T-cell (primary cell): ENCODE measurements around the gene TMEM86B. TPM values are rescaled to one million over a fixed set of nuclear protein-coding genes. Genes with fewer than 3 reads are reported as not detected.
"Not testable (repeated sequence)": the region's sequence is repeated elsewhere in the genome, so short reads cannot be mapped to it uniquely, and the experiment has no call there.

Source experiments
- ATAC-seq, 4 experiments: fragments of 200-7000 bp in 3 of 4; fragments of 150-1000 bp in 1 of 4; cut with Tn5 transposase; replicated peaks in 1 of 4; 1 replicate in 3 of 4; 2 replicates in 1 of 4; pipeline ENCODE4 v1.10.0; 2021; ENCODE audit warnings: moderate library complexity in 3 of 4, mild to moderate bottlenecking in 2 of 4, moderate number of reproducible peaks in 1 of 4
- CTCF ChIA-PET, 2 donors: fragments of 300-600 bp; sonication (Branson Sonifier 250); formaldehyde crosslinking; loops; one replicate each; lab custom pipeline; 2022; ENCODE audit warnings: antibody characterized with exemption in 2 of 2; lab: Charles Lee
- POLR2A ChIA-PET, 2 donors: fragments of 300-600 bp; sonication (Branson Sonifier 250); formaldehyde crosslinking; loops; one replicate each; lab custom pipeline; 2022; ENCODE audit warnings: antibody characterized with exemption in 2 of 2; lab: Charles Lee
- DNase-seq, 35 experiments: peaks; one replicate each; pipeline versions ENCODE4 v3.0.0 to v3.0.0-alpha.2; 2013 to 2023
- H3K27ac ChIP-seq: one replicate; pipeline ENCODE4 v1.5.1; 2013; ENCODE audit warnings: low read length
- H3K27me3 ChIP-seq, 2 experiments: replicated peaks in 1 of 2; 1 replicate in 1 of 2; 2 replicates in 1 of 2; pipeline versions ENCODE4 v1.6.1 to v1.7.0; 2013; ENCODE audit warnings: low read length in 1 of 2, mixed read lengths in 1 of 2; ENCODE audit not compliant: control insufficient read depth in 2 of 2, insufficient read depth in 2 of 2; ENCODE audit errors: extremely low read depth in 1 of 2
- H3K36me3 ChIP-seq, 2 donors: 1 replicate in 1 of 2; 2 replicates in 1 of 2; pipeline versions ENCODE4 v1.6.1 to v1.7.0; 2013; ENCODE audit warnings: low read length in 1 of 2; ENCODE audit not compliant: control insufficient read depth in 2 of 2, insufficient read depth in 1 of 2; ENCODE audit errors: extremely low read depth in 1 of 2
- H3K4me1 ChIP-seq, 2 experiments: 1 replicate in 1 of 2; 2 replicates in 1 of 2; pipeline versions ENCODE4 v1.6.1 to v1.7.0; 2013; ENCODE audit warnings: low read length in 2 of 2, mixed read lengths in 1 of 2; ENCODE audit not compliant: insufficient read depth in 2 of 2, control insufficient read depth in 1 of 2; ENCODE audit errors: extremely low read depth in 1 of 2
- H3K4me3 ChIP-seq, 2 donors: 1 replicate in 1 of 2; 2 replicates in 1 of 2; pipeline versions ENCODE4 v1.5.1 to v1.7.0; 2013; ENCODE audit warnings: mild to moderate bottlenecking in 2 of 2, low read length in 1 of 2, moderate library complexity in 1 of 2; ENCODE audit not compliant: control insufficient read depth in 1 of 2; ENCODE audit errors: extremely low read depth in 1 of 2
- H3K9me3 ChIP-seq: 2 replicates; pipeline ENCODE4 v1.7.0; 2013
- H3K27ac Mint-ChIP-seq, 2 donors: one replicate each; pipeline ENCODE4 v1.8.0; 2020 to 2021; ENCODE audit warnings: mild to moderate bottlenecking in 2 of 2, mixed read lengths in 2 of 2
- H3K27me3 Mint-ChIP-seq, 2 donors: one replicate each; pipeline ENCODE4 v1.8.0; 2021 to 2022; ENCODE audit warnings: mixed read lengths in 2 of 2
- H3K36me3 Mint-ChIP-seq: one replicate; pipeline ENCODE4 v1.8.0; 2021; ENCODE audit warnings: mixed read lengths
- H3K4me1 Mint-ChIP-seq, 3 donors: one replicate each; pipeline ENCODE4 v1.8.0; 2020 to 2022; ENCODE audit warnings: mixed read lengths in 3 of 3, mild to moderate bottlenecking in 1 of 3
- H3K4me3 Mint-ChIP-seq, 3 donors: one replicate each; pipeline ENCODE4 v1.8.0; 2020 to 2022; ENCODE audit warnings: mild to moderate bottlenecking in 3 of 3, mixed read lengths in 3 of 3, moderate library complexity in 3 of 3
- H3K9me3 Mint-ChIP-seq, 3 donors: one replicate each; pipeline ENCODE4 v1.8.0; 2020 to 2022; ENCODE audit warnings: mixed read lengths in 3 of 3
- WGBS: methylation state at CpG from one replicate; pipeline ENCODE4 v1.1.5; 2013; ENCODE audit warnings: missing lambda C conversion rate; ENCODE audit not compliant: insufficient coverage; 5-methylcytosine and 5-hydroxymethylcytosine counted together
- total RNA-seq, 35 experiments: library from RNA in 6 of 35; stranded (reverse) in 6 of 35; fragments of 120-200 nt in 1 of 35; gene quantifications; one replicate each; pipeline versions ENCODE4 v1.2.1 to v1.2.4 and lab custom pipeline; 2013 to 2026

TMEM86B gene
- total RNA-seq, 5 donors from 2014 or later (not counting 1 experiment from before 2014, with no cell fraction given) = 10.6 to 22.4 (median 18.2) TPM

- H3K27me3 ChIP-seq = no peaks in the 10 kb centered on the region
- no peaks in the 10 kb centered on the region for H3K4me1 ChIP-seq
- no peak for ATAC-seq
- ChIA-PET POLR2A (no interaction called here), CTCF (no interaction called here)
- Mint-ChIP-seq H3K27ac (peak overlapping the region in 1 of 2 donors; percentile 35), H3K36me3 (peaks cover 33% of the 10 kb centered on the region), H3K4me1 (peaks cover 0 to 3% (median 0%) of the 10 kb centered on the region in 3 donors), H3K9me3 (peaks cover 0 to 10% (median 2%) of the 10 kb centered on the region in 3 donors), H3K4me3 (no peak overlapping the region), H3K27me3 (no peaks in the 10 kb centered on the region)
- no peaks in the 10 kb centered on the region for H3K9me3 ChIP-seq
- WGBS = 84% methylated on average over 3 of the region's 7 CpGs
- H3K36me3 ChIP-seq = peaks cover 21 to 48% of the 10 kb centered on the region in 2 donors
- H3K4me3 ChIP-seq = no peak overlapping the region
- DNase-seq = no peak
- H3K27ac ChIP-seq = no peak overlapping the region
Observed at GRCh38 chr19:55225415-55225958, 3.1 kb downstream of the TMEM86B start.

GRCh38 chr19:55224679-55225414 lies 3.7 kb downstream of the TMEM86B start:
- H3K4me1 Mint-ChIP-seq, H3K27me3 ChIP-seq, DNase-seq, H3K9me3 ChIP-seq, H3K27ac Mint-ChIP-seq, H3K27me3 Mint-ChIP-seq, POLR2A ChIA-PET, H3K4me1 ChIP-seq, ATAC-seq, CTCF ChIA-PET, H3K4me3 Mint-ChIP-seq, H3K27ac ChIP-seq, H3K4me3 ChIP-seq: not testable (repeated sequence)
- Mint-ChIP-seq H3K36me3 (peaks cover 33% of the 10 kb centered on the region), H3K9me3 (peaks cover 0 to 13% (median 2%) of the 10 kb centered on the region in 3 donors)
- 94% methylated on average over 7 of the region's 11 CpGs for WGBS
- H3K36me3 ChIP-seq = peaks cover 20 to 42% of the 10 kb centered on the region in 2 donors

GRCh38 chr19:55224038-55224665 lies 4.4 kb downstream of the TMEM86B start:
- no peaks in the 10 kb centered on the region for H3K9me3 ChIP-seq
- ChIA-PET CTCF (no interaction called here), POLR2A (no interaction called here)
- no peak for DNase-seq
- Mint-ChIP-seq H3K4me1 (peaks cover 0 to 3% (median 0%) of the 10 kb centered on the region in 3 donors), H3K27ac (no peak overlapping the region), H3K36me3 (peaks cover 31% of the 10 kb centered on the region), H3K4me3 (no peak overlapping the region), H3K9me3 (peaks cover 0 to 13% (median 2%) of the 10 kb centered on the region in 3 donors), H3K27me3 (no peaks in the 10 kb centered on the region)
- ATAC-seq = peak in 2 of 4 experiments; percentile 11 to 20
- peaks cover 18 to 35% of the 10 kb centered on the region in 2 donors for H3K36me3 ChIP-seq
- no peaks in the 10 kb centered on the region for H3K27me3 ChIP-seq
- 83% methylated on average over 22 of the region's 26 CpGs for WGBS
- no peaks in the 10 kb centered on the region for H3K4me1 ChIP-seq
- no peak overlapping the region for H3K4me3 ChIP-seq
- no peak overlapping the region for H3K27ac ChIP-seq

- DNase-seq (no peak), ATAC-seq (no peak)
- ChIA-PET POLR2A (no interaction called here), CTCF (no interaction called here)
- peaks cover 18 to 29% of the 10 kb centered on the region in 2 donors for H3K36me3 ChIP-seq
- no peak overlapping the region for H3K27ac Mint-ChIP-seq
- peaks cover 29% of the 10 kb centered on the region for H3K36me3 Mint-ChIP-seq
- H3K4me3 ChIP-seq = no peak overlapping the region
- peaks cover 0 to 3% (median 0%) of the 10 kb centered on the region in 3 donors for H3K4me1 Mint-ChIP-seq
- 97% methylated on average over 12 of the region's 17 CpGs for WGBS
- no peak overlapping the region for H3K4me3 Mint-ChIP-seq
- no peaks in the 10 kb centered on the region for H3K27me3 ChIP-seq
- no peaks in the 10 kb centered on the region for H3K4me1 ChIP-seq
- H3K27me3 Mint-ChIP-seq = no peaks in the 10 kb centered on the region
- peaks cover 0 to 13% (median 2%) of the 10 kb centered on the region in 3 donors for H3K9me3 Mint-ChIP-seq
- H3K27ac ChIP-seq = no peak overlapping the region
- no peaks in the 10 kb centered on the region for H3K9me3 ChIP-seq
Observed at GRCh38 chr19:55223291-55224037, 5.1 kb downstream of the TMEM86B start.

- peaks cover 0 to 12% of the 10 kb centered on the region in 2 experiments for H3K4me1 ChIP-seq
- ChIA-PET CTCF (no interaction called here), POLR2A (no interaction called here)
- Mint-ChIP-seq H3K27me3 (peaks cover 7 to 9% of the 10 kb centered on the region in 2 donors), H3K9me3 (peaks cover 2 to 17% (median 3%) of the 10 kb centered on the region in 3 donors), H3K4me3 (no peak overlapping the region), H3K36me3 (peaks cover 16% of the 10 kb centered on the region), H3K27ac (no peak overlapping the region), H3K4me1 (peaks cover 12 to 13% (median 13%) of the 10 kb centered on the region in 3 donors)
- H3K36me3 ChIP-seq = peaks cover 6 to 8% of the 10 kb centered on the region in 2 donors
- no peak overlapping the region for H3K4me3 ChIP-seq
- peaks cover 0 to 16% of the 10 kb centered on the region in 2 experiments for H3K27me3 ChIP-seq
- ATAC-seq (no peak), DNase-seq (no peak)
- H3K9me3 ChIP-seq = no peaks in the 10 kb centered on the region
- WGBS = 89% methylated on average over 7 of the region's 9 CpGs
- H3K27ac ChIP-seq = no peak overlapping the region
Observed at GRCh38 chr19:55220525-55220924, 8.0 kb downstream of the TMEM86B start.
